Tibial nerve (tissue), 4 donors: Measurements from ENCODE around the gene GMPPA. TPM values are rescaled to one million over a fixed set of nuclear protein-coding genes. Genes with fewer than 3 reads are reported as not detected.

Experiments used
- DNase-seq, 2 donors: peaks; one replicate each; pipeline ENCODE4 v3.0.0-alpha.2; 2019; ENCODE audit warnings: low spot score in 2 of 2
- H3K27ac ChIP-seq, 4 donors: fragments of 200-600 bp; sonication (generic) in 3 of 4; one replicate each; pipeline ENCODE4 v1.5.1; 2017 to 2019; ENCODE audit warnings: mild to moderate bottlenecking in 1 of 4
- H3K27me3 ChIP-seq, 2 donors: fragments of 200-600 bp; sonication (generic) in 1 of 2; one replicate each; pipeline versions ENCODE4 v1.5.1 to v1.6.0; 2017 to 2019
- H3K36me3 ChIP-seq, 3 donors: fragments of 200-600 bp; sonication (generic); one replicate each; pipeline ENCODE4 v1.5.1; 2018 to 2019
- H3K4me1 ChIP-seq, 4 donors: fragments of 200-600 bp; sonication (generic) in 3 of 4; one replicate each; pipeline ENCODE4 v1.5.1; 2017 to 2019
- H3K4me3 ChIP-seq, 4 donors: fragments of 200-600 bp; sonication (generic) in 3 of 4; one replicate each; pipeline ENCODE4 v1.5.1; 2017 to 2019; ENCODE audit warnings: mild to moderate bottlenecking in 1 of 4, moderate library complexity in 1 of 4
- H3K9me3 ChIP-seq, 4 donors: fragments of 200-600 bp; sonication (generic) in 3 of 4; one replicate each; pipeline ENCODE4 v1.5.1; 2017 to 2019
- CTCF ChIP-seq, 5 experiments: fragments of 200-600 bp in 3 of 5; fragments of 450-650 bp in 2 of 5; sonication (generic) in 3 of 5; IDR thresholded peaks; one replicate each; pipeline ENCODE4 v1.5.1; 2016 to 2019; ENCODE audit warnings: antibody characterized with exemption in 5 of 5, mild to moderate bottlenecking in 3 of 5, moderate library complexity in 2 of 5
- EP300 ChIP-seq, 2 donors: sonication (generic); formaldehyde crosslinking; IDR thresholded peaks; one replicate each; pipeline ENCODE4 v1.6.1; 2017; ENCODE audit warnings: antibody characterized with exemption in 2 of 2, mild to moderate bottlenecking in 1 of 2
- POLR2A ChIP-seq, 2 donors: fragments of 450-650 bp; IDR thresholded peaks; one replicate each; pipeline ENCODE4 v1.6.1; 2017; ENCODE audit warnings: antibody characterized with exemption in 2 of 2, mild to moderate bottlenecking in 2 of 2, moderate library complexity in 2 of 2
- WGBS, 2 donors: methylation state at CpG; one replicate each; pipeline ENCODE4 v1.1.5; 2018; 5-methylcytosine and 5-hydroxymethylcytosine counted together
- total RNA-seq, 4 donors: library from RNA; depleted of rRNA; stranded (reverse); fragments of >200 nt; gene quantifications; one replicate each; pipeline ENCODE4 v1.1.0, GENCODE V29; 2016

The GMPPA gene
- total RNA-seq, 4 donors from 2014 or later = 18.8 to 29.7 (median 27.8) TPM

- DNase-seq = no peak
- Histone ChIP-seq H3K4me1 (peaks cover 0 to 23% (median 11%) of the 10 kb centered on the region in 4 donors), H3K27me3 (peaks cover 0 to 22% of the 10 kb centered on the region in 2 donors), H3K4me3 (no peak overlapping the region), H3K36me3 (peaks cover 0 to 63% (median 0%) of the 10 kb centered on the region in 3 donors), H3K9me3 (no peaks in the 10 kb centered on the region), H3K27ac (no peak overlapping the region)
- TF ChIP-seq EP300 (IDR thresholded peaks at IDR 0.05) = no peak
- TF ChIP-seq CTCF (IDR thresholded peaks at IDR 0.05) = no peak
- no peak for TF ChIP-seq POLR2A (IDR thresholded peaks at IDR 0.05)
- WGBS, 2 donors = 85 to 86% methylated on average over 8 to 9 of the region's 9 CpGs
These were observed 6.9 kb downstream of the GMPPA start for GRCh38 chr2:219505585-219505984.

- Histone ChIP-seq H3K36me3 (peaks cover 0 to 63% (median 0%) of the 10 kb centered on the region in 3 donors), H3K4me1 (peaks cover 0 to 26% (median 11%) of the 10 kb centered on the region in 4 donors)
- 77 to 80% methylated on average over 19 to 22 of the region's 23 CpGs for WGBS, 2 donors
These were observed 7.6 kb downstream of the GMPPA start for GRCh38 chr2:219506153-219506801.

GRCh38 chr2:219506802-219507526, 8.3 kb downstream of the GMPPA start:
- 69 to 70% methylated on average over 17 of the region's 17 CpGs for WGBS, 2 donors
- no peak for TF ChIP-seq POLR2A (IDR thresholded peaks at IDR 0.05)
- TF ChIP-seq EP300 (IDR thresholded peaks at IDR 0.05) = no peak
- no peak for TF ChIP-seq CTCF (IDR thresholded peaks at IDR 0.05)

More at GRCh38 chr2:219506153-219506801, 7.6 kb downstream of the GMPPA start:
- DNase-seq = no peak
- TF ChIP-seq EP300 (IDR thresholded peaks at IDR 0.05) = no peak
- no peak for TF ChIP-seq CTCF (IDR thresholded peaks at IDR 0.05)
- TF ChIP-seq POLR2A (IDR thresholded peaks at IDR 0.05) = no peak
- no peak overlapping the region for H3K4me3 ChIP-seq
- H3K27me3 ChIP-seq = peaks cover 0 to 29% of the 10 kb centered on the region in 2 donors
- no peaks in the 10 kb centered on the region for H3K9me3 ChIP-seq
- no peak overlapping the region for H3K27ac ChIP-seq

GRCh38 chr2:219507581-219508443, 9.1 kb downstream of the GMPPA start:
- Histone ChIP-seq H3K4me1 (peaks cover 0 to 38% (median 11%) of the 10 kb centered on the region in 4 donors), H3K27me3 (peaks cover 0 to 44% of the 10 kb centered on the region in 2 donors), H3K27ac (no peak overlapping the region), H3K4me3 (no peak overlapping the region), H3K36me3 (peaks cover 0 to 51% (median 0%) of the 10 kb centered on the region in 3 donors), H3K9me3 (no peaks in the 10 kb centered on the region)
- WGBS, 2 donors = 52 to 54% methylated on average over 8 of the region's 8 CpGs
- DNase-seq = no peak
- no peak for TF ChIP-seq CTCF (IDR thresholded peaks at IDR 0.05)
- TF ChIP-seq POLR2A (IDR thresholded peaks at IDR 0.05) = no peak
- TF ChIP-seq EP300 (IDR thresholded peaks at IDR 0.05) = no peak

More at GRCh38 chr2:219506802-219507526, 8.3 kb downstream of the GMPPA start:
- H3K4me1 ChIP-seq = peaks cover 0 to 32% (median 11%) of the 10 kb centered on the region in 4 donors
- DNase-seq = no peak
- H3K4me3 ChIP-seq = no peak overlapping the region
- H3K9me3 ChIP-seq = no peaks in the 10 kb centered on the region
- peaks cover 0 to 36% of the 10 kb centered on the region in 2 donors for H3K27me3 ChIP-seq
- H3K27ac ChIP-seq = no peak overlapping the region
- H3K36me3 ChIP-seq = peaks cover 0 to 59% (median 0%) of the 10 kb centered on the region in 3 donors
